C4-2B (cell line): ENCODE results near the gene TOR3A.

Experiments used
- H3K27ac ChIP-seq: fragments of 450-650 bp; 2 replicates; pipeline ENCODE4 v1.5.1; 2017
- ZFX ChIP-seq: fragments of 450-650 bp; IDR thresholded peaks from 2 replicates; pipeline ENCODE4 v1.6.1; 2017
- TF ChIP-seq, protein P1 (sequence below): fragments of 450-650 bp; conservative IDR thresholded peaks from 2 replicates; pipeline ENCODE4 v1.5.1; 2017; ENCODE audit warnings: mild to moderate bottlenecking

Gene TOR3A

DNA sequence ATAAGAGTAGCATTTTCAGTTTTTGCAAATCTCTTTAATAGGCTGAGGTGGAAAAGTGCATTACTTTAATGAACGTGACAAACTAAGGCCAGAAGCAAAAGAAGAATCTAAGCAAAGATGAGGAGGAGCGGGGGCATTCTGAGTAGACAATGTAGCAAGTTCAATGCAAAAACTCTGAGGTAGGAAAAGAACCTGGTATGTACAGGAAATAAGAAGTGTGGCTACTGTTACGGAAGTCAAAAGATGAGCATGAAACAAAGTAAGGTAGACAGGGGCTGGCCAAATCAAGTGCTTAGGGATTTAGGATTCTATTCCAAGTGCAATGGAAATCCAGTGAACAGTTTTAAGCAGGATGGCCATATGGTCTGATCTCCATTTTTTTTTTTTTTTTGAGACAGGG is 63.7 kb downstream of the TOR3A start:
- no peak overlapping the region for H3K27ac ChIP-seq

More for the DNA sequence above, 63.7 kb downstream of the TOR3A start:
- TF ChIP-seq, protein P1, sequence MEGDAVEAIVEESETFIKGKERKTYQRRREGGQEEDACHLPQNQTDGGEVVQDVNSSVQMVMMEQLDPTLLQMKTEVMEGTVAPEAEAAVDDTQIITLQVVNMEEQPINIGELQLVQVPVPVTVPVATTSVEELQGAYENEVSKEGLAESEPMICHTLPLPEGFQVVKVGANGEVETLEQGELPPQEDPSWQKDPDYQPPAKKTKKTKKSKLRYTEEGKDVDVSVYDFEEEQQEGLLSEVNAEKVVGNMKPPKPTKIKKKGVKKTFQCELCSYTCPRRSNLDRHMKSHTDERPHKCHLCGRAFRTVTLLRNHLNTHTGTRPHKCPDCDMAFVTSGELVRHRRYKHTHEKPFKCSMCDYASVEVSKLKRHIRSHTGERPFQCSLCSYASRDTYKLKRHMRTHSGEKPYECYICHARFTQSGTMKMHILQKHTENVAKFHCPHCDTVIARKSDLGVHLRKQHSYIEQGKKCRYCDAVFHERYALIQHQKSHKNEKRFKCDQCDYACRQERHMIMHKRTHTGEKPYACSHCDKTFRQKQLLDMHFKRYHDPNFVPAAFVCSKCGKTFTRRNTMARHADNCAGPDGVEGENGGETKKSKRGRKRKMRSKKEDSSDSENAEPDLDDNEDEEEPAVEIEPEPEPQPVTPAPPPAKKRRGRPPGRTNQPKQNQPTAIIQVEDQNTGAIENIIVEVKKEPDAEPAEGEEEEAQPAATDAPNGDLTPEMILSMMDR, result no peak
- no peak for TF ChIP-seq ZFX
